ENCODE data around the gene U2SURP.

GRCh38 chr3:143090976-143091837 lies 89.8 kb downstream of the U2SURP start:
- TF ChIP-seq EZH2 (IDR thresholded peaks at IDR 0.05; ENCODE audit: borderline replicate concordance): no peak
- TF ChIP-seq, protein P1, sequence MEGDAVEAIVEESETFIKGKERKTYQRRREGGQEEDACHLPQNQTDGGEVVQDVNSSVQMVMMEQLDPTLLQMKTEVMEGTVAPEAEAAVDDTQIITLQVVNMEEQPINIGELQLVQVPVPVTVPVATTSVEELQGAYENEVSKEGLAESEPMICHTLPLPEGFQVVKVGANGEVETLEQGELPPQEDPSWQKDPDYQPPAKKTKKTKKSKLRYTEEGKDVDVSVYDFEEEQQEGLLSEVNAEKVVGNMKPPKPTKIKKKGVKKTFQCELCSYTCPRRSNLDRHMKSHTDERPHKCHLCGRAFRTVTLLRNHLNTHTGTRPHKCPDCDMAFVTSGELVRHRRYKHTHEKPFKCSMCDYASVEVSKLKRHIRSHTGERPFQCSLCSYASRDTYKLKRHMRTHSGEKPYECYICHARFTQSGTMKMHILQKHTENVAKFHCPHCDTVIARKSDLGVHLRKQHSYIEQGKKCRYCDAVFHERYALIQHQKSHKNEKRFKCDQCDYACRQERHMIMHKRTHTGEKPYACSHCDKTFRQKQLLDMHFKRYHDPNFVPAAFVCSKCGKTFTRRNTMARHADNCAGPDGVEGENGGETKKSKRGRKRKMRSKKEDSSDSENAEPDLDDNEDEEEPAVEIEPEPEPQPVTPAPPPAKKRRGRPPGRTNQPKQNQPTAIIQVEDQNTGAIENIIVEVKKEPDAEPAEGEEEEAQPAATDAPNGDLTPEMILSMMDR (IDR thresholded peaks at IDR 0.05; ENCODE audit: poor library complexity): no peak

Data from hepatocyte (in vitro differentiated cells).